G401 (cell line): Measurements from ENCODE around the gene DNAJA3. TPM values are rescaled to one million over a fixed set of nuclear protein-coding genes. Genes with fewer than 3 reads are reported as not detected.

Experiments used
- DNase-seq: peaks from one replicate; pipeline ENCODE4 v3.0.0-alpha.2; 2015; ENCODE audit warnings: low spot score
- in situ Hi-C: cut with HindIII; loops from 2 replicates; pipeline ENCODE4 v1.10.0; 2016; ENCODE audit warnings: low sequenced_read_pairs, mixed read lengths
- total RNA-seq: library from RNA; depleted of rRNA; stranded (reverse); fragments of >200 nt; shearing (Covaris generic); gene quantifications from 2 replicates; pipeline ENCODE4 v1.2.3, GENCODE V29; 2014

The DNAJA3 gene
- total RNA-seq, 1 experiment from 2014 or later = 89.7 TPM

- DNase-seq = no peak
- in situ Hi-C loops = no loop called here
Measured at GRCh38 chr16:4403133-4403949, 22.3 kb upstream of the DNAJA3 start.

GRCh38 chr16:4404247-4404966 lies 21.3 kb upstream of the DNAJA3 start:
- peak; percentile 37 for DNase-seq
- in situ Hi-C loops = no loop called here

GRCh38 chr16:4404967-4405696 lies 20.5 kb upstream of the DNAJA3 start:
- no peak for DNase-seq
- in situ Hi-C loops = no loop called here

- in situ Hi-C loops = no loop called here
- no peak for DNase-seq
Measured at GRCh38 chr16:4407543-4408322, 17.9 kb upstream of the DNAJA3 start.

GRCh38 chr16:4408323-4408690 lies 17.4 kb upstream of the DNAJA3 start:
- in situ Hi-C loops = no loop called here

GRCh38 chr16:4409081-4409932 lies 16.4 kb upstream of the DNAJA3 start:
- no peak for DNase-seq
- in situ Hi-C loops = no loop called here

More at GRCh38 chr16:4408323-4408690, 17.4 kb upstream of the DNAJA3 start:
- DNase-seq = no peak

- DNase-seq = no peak
Measured at GRCh38 chr16:4410335-4411075, 15.2 kb upstream of the DNAJA3 start.

GRCh38 chr16:4411684-4412083 lies 14.0 kb upstream of the DNAJA3 start:
- in situ Hi-C loops = no loop called here
- DNase-seq = no peak

More at GRCh38 chr16:4410335-4411075, 15.2 kb upstream of the DNAJA3 start:
- in situ Hi-C loops = no loop called here

- in situ Hi-C loops = no loop called here
- DNase-seq = no peak
Measured at GRCh38 chr16:4412159-4412558, 13.5 kb upstream of the DNAJA3 start.

GRCh38 chr16:4412854-4413253 lies 12.8 kb upstream of the DNAJA3 start:
- in situ Hi-C loops = no loop called here
- DNase-seq = no peak

GRCh38 chr16:4414187-4414917 lies 11.3 kb upstream of the DNAJA3 start:
- no peak for DNase-seq
- in situ Hi-C loops = no loop called here

- in situ Hi-C loops = no loop called here
- DNase-seq = peak; percentile 46
Measured at GRCh38 chr16:4415538-4416199, 10.0 kb upstream of the DNAJA3 start.

GRCh38 chr16:4416200-4417032 lies 9.3 kb upstream of the DNAJA3 start, which contains the start of gene CORO7:
Gene CORO7 (minus strand): TSS chr16:4416596. CDS start chr16:4416518, 78 bp downstream.
- DNase-seq = peak; percentile 94
- in situ Hi-C loops = no loop called here

- DNase-seq = no peak
- in situ Hi-C loops = no loop called here
Measured at GRCh38 chr16:4419402-4419959, 6.2 kb upstream of the DNAJA3 start.

GRCh38 chr16:4420505-4421105 lies 5.1 kb upstream of the DNAJA3 start:
- DNase-seq = no peak
- in situ Hi-C loops = no loop called here
